Activated naive CD4-positive, alpha-beta T cell (primary cell): ENCODE results near the gene NRF1.

Experiments used
- DNase-seq, 4 experiments: peaks; one replicate each; lab custom pipeline; 2025; lab: John Stamatoyannopoulos, UW

NRF1 gene

DNA sequence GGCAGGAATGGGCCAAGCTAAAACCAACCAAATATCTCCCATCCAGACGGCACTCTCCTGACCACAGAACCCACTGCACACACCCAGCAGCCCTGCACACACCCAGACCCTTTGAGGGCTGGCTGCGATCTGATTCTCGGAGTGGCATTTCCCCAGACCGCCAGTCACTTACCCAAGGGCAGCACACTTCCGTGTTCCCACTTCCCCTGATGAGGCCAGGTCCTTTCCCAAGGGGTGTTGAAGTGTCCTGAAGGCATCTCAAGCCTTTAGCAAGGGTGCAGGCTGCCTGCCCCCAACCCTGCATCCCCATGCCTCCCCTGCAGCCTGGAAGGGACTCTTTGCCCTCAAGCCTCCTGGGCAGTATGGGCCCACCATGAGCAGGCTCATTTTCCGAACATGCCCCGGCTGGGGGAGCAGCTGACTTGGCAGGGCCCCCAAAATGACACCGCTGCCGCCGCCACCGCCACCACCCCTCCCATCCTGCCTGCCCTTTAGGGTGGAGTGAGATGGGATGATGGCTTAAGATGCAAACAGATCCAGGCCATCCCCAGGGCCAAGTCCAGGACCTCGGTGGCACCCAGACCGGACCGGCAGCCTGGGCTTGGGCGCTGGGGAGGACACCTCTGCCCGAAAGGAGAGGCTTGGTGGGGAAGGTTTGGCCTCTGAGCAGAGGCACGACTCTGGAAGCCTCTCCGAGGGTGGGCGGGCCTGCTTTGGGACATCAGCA, 159.8 kb downstream of the NRF1 start:
- DNase-seq = no peak

DNA sequence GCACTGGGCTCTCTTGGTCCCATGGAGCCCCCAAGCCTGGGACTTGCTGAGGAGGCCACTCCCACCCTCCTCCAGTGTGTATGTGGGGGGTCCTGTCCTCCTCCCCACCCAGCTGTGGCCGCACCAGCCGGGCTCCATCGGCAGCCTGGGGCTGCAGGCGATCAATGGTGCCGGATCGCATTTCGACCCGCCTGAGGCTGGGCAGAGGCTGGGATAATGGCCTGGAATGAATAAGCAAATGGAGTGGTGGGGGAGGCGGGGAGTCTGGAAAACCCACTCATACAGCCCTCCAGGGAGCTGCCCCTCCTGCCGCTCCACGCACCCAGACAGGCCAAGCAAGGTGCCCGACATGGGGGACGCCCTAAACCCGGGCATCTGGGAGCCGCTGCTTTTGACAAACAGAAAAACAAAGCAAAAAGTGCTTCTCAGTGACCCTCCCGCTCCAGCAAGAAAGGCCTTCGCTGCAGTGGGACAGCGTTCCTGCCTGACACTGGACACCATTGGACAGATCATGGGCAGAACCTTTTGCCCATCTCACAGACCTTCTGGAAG, 160.5 kb downstream of the NRF1 start:
- no peak for DNase-seq

DNA sequence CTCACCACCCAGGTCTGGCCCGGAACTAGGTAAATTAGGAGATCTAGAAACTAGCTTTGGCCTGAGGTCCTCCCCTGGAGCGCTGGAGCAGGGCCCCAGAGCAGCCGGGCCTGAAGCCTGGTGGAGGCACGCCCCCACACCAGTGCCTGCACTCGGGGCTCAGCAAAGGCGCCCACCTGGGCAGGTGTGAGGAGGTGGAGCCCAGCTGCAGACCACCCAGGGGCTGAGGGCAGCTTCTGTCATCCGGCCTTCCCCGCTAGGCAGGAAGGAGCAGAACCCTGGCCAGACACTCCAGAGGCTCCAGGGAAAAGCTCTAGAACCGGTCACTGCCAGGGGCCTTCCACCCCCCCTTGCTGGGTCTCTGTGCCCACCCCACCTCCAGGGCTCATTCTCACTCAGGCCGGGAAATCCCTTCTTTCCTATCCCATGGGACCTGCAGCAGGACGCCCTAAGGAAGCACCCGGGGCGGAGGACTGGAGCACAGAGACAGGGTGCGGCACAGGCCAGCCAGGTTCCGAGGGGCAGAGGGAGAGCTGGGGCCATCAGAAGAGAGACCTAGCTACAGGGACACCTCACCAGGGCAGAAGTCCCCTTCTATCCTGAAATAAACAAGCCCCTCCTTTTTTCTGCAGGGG, 161.2 kb downstream of the NRF1 start:
- no peak for DNase-seq

DNA sequence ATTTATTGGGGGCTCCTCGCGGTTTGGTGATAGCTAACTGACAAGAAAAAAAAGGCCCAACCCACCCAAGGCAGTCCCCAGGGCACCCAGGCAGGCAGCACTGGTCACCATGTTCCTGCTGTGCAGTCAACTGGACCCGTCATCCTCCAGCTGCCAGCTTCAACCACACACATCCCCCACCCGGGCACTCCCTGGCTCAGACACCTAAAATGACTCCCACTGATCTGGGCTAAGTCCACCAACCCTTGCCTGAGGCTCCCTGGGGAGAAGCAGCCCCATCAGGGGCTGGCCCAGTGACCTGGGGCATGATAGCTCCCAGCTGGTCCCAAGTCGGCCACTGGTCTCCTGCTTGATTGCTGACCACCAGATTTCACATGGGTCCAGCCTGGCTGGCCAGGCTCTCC, 161.8 kb downstream of the NRF1 start:
- no peak for DNase-seq

DNA sequence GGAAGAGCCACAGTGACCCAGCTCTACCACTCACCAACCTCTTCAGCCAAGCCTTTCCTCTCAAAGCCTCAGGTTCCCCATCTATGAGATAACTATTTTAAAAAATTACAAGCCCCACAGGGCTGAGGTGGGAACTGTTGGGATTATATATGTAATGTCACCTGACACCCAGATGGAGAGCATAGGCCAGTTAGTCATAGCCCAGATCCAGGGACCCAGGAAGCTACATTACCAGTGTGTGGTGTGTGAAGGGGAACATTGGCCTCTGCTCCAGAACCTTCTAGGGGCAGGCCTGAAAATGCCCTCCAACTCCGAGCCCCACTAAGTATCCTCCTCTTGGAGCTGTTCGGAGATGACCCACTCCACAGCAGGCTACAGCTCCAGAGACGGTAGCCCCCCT, 162.4 kb downstream of the NRF1 start:
- no peak for DNase-seq

DNA sequence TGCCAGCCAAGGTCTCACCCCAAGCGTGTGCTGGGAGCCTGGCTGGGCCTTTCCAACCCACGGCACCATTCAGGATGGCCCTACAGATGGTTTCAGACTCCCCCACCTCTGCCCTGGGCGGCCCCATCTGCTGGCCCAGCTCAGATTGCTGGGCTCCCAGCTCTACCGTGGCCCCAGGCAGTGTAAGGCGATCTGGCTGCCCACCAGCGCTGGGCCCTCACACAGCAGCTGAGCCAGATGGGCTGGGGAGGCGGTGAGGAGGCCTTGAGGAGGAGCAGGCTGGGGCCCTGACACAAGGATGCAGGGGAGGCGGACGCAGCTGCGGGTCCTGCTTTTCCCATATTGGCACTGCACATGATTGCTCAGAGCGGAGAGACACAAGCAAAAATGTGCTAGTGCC, 162.8 kb downstream of the NRF1 start:
- DNase-seq = no peak

DNA sequence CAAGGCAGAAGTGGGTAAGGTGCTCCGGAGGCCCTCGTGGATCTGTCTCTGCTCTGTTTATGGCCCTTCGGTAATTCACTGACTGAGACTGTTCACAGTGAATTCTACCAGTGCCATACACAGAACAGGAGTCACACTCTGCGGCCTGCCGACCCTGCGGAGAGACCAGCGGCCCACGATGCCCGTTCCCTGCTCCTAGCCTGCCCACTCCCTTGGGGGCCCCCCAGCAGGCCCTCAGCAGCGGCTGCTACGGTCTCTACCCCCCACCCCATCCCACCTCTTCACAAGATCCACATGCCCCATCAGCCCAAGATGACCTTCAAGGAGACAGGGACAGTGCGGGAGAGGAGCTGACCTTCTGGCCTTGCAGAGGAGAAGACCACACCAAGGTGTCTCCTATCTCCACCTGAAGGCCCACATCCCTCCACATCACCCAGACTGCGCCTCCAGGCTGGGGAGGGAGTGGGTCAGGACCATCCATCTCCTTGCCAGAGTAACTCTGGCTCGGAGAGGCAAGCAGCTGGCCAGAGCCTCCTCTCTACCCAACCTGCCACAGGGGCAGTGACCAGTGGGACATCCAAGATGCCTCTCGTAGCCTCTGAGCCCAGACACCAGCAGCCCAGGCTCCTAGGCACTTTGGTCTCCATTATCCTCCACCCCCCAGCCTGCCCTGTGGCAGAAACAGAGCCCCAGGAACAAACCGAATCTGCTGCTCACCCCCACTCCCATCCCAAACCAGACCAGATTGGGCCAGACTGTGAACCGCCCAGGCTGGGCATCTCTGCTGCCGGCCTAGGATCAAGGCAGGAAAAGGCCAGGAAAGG, 163.6 kb downstream of the NRF1 start:
- DNase-seq = no peak

DNA sequence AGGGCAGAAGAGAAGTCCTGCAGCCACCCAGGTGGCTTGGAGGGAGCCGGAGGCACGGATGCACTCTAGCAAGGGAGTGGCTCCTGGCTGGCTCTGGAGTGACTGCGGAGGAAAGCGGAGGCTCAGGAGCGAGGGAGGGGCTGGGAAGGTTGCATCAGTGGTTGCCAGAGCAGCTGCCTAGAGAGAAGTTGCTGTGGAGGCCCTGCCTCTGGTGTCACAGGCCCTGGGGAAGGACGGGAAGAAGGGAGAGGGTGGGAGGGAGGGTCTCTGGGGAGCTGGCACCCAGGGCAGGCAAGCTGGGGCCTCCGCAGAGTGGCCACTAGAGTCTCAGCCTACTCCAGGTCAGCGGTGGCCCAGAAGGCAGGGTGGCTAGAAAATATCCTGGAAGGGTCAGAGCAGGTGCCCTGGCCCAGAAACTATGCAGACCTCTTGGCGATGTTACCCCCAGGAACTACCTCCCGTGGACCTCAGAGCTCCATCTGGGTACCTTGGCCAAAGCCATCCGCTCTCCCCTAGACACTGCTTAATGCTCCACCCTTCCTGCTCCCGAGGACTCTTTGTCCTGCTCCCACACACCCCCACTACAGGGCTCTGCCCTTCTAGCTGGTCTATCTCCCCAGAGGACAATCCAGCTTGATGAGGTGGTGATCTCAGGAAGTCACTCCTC, 164.3 kb downstream of the NRF1 start:
- no peak for DNase-seq

DNA sequence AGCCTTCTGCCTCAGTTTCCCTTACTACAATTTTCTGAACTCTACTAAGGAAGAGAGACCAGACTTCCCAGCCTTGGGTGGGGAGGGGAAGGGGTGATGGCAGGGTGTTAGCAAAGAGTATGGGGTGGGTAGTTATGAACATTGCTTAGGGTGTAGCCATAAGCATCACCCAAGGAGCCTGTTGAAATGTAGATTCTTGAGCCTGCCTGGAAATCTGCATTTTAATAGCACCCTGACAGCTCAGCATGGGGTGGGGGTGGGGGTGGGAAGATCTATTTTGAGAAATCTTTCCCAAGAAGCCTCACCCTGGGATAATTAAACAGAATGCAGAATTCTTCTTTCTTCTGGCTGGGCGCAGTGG, 164.8 kb downstream of the NRF1 start:
- DNase-seq = no peak

DNA sequence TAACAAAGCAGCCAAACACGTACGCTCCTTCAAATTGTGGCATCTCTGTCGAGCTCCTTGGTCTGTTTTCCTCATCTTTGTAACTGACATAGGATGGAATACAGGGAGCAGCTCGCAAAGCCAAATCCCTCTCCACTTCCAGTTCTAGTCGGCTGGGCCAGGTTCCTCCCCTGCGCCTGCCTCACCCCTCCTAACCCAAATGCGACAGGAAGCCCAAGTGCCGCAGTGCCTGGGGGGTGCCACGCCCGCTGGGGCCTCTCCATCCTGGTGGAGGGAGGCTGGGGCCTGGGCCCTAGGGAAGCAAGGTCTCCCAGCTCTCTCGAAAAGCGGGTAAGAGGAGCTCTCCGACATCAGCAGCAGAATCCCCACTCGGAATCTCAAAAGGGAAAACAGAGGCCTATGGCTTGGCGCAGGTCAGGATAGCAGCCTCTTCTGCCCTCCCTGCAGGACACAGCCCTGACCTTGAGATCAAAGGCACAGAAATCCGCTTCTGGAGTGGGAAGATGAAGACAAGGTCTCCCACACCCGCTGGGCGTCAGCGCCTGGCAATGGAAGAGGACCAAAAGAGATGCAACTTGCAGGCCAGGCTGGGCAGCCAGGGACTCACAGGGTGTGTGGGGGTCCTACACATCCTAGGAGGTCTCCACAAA, 165.8 kb downstream of the NRF1 start:
- DNase-seq = no peak

DNA sequence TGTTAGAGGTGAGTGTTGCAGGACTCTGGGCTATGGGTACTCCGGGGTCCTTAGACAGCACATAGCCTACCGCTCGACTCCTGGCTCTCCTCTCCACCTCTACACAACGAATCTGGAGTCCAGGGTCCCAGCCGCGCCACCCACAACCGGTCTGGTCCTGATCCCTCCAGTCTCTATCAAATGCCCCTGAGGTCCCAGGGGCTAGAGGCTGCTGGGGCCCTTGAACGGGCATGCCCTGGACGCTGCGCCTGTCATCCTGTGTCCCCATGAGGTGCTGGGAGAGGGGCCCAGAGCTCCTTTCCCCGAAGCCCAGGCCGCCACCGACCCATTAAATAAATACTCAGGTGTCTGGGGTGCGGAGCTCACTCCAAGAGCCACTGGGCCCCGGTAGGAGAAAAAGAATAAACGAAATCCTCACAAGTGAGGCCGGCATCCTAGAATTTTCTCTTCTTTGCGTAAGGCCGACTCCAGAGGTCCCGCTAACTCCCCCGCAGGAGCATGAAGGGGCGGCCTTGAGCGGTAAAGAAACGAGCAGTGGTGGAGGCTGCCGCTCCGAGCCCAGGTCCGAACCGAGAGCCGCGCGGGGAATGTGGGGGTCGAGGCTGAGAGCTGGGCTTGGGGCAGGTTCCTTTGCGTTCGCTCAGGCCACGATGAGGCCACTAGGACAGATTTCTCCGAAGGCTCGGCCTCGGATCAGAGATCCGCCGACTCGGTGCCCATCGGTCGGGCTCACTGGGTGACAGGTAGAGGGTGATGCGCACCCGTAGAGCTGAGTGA, 166.7 kb downstream of the NRF1 start:
- DNase-seq = no peak

DNA sequence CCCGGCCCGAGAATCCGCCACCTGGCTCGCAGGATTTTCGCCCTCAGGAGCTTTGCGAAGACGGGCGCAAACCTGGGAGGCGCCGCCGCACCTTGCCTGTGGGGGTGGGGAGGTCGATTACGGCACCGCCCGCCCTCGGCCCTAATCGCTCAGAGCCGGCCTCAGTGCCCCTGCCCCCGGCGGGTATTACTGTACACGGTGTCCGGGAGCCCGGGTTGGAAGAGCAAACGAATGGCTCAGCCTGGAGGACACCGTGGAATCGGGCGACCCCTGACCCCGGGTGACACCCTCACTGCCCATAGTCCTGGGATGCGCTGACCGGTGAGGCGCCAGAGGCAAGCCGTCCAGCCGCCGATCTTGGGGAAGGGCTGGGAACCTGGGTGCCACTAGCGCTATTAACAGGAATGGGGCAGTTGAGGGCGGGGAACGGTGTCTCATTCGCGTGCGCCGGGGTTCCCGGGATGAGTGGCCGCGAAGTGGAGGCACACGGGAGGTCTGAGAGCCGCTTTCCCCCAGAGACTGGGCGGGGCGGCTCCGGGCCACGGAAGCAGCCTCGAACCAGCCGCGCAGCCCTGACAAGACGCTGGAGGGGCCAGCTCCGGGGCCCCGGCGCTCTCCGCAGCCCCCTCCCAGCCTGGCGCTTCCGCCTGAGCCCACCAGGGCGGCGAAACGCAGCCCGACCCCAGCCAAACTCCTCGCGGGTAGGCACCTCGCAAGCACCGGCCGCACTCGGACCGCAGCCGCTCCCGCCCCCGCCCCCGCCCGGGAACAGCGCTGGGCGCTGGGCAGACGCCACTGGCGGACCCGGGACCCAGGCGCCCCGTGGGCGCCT, 167.5 kb downstream of the NRF1 start:
- DNase-seq = no peak

DNA sequence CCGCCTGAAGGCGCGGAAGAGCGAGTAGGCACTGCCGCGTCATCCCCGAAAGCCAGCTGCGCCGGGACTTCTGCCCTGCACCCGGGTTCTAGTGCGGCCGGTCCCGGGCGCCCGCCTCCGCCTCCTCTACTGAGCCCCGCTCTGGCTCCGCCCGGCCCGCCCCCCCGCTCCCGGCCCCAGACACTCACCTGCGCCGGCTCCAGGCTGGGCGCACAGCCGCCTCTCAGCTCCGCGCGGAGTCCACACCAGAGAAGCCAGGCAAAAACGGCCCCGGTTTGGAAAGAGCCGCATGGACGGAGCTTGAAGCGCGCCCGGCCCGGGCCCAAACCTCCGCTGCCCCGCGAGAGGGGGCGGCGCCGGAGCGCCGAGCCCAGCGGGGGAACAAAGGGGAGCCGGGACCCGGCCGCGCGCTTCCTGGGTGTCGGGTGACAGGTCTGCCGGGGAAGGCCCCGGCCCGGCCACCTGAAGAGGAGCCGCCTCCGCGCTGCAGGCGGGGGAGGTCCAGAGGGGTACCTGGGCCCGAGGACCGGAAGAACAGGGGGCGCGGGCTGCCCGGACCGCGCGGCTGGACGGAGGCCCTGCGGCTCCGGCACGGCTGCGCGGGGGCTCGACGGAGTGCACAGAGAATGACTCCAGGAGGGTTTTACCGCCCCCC, 168.2 kb downstream of the NRF1 start:
- no peak for DNase-seq

DNA sequence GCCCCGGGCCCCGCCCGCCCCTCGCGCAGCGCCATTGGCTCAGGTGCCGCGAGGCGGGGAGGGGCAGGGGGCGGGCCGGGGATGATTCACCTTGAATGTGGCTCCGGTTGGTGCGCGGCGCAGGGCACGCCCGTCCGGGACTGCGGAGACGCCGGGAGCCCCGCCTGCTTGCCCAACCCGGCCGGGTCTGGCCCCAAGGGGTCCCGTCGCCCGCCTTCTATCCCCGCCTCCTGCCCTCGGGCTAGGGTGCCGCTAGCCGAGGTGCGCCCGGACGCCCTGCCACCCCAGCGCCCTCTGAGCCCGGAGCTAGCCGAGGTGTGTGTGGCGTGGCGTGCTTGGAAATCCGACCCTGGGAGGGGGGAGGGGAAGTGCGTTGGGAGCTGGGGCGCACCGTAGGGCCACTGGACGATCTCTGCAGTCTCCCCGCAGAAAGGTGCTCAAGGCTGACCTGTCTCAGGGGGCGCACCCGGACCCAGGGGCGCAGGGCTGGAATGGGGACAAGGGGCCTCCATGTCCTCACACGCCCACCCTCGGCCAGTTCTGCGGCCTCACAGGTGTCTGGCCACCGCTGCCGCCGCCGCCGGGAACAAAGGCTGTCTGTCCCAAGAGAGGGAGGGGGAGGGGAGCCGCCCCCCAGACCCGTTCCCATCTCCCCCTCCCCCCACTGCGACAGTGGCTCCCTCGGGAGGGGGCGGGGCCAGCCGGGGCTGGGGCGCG, 168.9 kb downstream of the NRF1 start:
- peak; percentile 11 to 64 (median 27) for DNase-seq

DNA sequence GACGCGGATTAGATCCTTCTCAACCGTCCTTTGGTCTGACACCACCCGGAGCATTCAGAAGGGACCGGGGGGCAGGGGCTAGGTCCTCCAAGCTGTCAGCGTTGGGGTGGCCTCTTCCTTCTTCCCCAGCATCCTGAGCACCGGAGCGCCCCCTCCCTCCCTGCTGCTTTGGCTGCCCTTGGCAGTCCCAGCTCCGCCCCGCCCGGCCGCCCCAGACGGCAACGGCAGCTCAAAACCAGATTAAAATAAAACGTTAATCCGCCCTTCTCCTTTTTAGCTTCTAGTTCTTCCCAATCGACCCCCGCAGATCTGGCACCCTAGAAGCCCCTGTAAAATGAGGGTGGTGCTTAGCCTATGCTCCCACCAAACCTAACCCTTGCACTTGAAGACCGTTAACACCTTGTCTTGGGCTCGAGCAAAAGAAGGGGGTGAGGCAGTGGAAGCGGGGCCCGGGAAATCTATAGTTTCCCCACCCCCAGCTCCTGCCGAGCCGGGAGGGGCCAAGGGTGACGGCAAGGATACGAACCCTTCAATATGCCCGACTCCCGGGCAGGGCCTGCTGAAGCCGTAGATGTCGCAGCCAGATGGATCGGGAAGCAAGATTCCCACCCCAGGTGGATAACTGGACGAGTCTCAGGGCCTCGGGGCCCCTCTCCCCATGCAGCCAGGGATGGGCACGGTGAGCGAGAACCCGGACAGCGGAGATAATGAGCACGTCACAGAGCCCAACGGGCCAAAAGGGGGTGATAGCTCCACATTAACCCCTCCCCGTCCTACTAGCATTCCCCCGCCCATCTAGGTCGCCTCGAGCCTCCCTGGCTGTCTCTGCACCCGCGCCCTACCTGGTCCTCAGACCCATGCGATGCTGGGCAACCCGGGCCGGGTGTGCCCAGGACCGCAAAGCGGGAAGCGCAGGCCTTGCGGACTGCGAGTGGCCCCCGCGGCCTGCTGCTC, 169.7 kb downstream of the NRF1 start:
- DNase-seq = no peak

DNA sequence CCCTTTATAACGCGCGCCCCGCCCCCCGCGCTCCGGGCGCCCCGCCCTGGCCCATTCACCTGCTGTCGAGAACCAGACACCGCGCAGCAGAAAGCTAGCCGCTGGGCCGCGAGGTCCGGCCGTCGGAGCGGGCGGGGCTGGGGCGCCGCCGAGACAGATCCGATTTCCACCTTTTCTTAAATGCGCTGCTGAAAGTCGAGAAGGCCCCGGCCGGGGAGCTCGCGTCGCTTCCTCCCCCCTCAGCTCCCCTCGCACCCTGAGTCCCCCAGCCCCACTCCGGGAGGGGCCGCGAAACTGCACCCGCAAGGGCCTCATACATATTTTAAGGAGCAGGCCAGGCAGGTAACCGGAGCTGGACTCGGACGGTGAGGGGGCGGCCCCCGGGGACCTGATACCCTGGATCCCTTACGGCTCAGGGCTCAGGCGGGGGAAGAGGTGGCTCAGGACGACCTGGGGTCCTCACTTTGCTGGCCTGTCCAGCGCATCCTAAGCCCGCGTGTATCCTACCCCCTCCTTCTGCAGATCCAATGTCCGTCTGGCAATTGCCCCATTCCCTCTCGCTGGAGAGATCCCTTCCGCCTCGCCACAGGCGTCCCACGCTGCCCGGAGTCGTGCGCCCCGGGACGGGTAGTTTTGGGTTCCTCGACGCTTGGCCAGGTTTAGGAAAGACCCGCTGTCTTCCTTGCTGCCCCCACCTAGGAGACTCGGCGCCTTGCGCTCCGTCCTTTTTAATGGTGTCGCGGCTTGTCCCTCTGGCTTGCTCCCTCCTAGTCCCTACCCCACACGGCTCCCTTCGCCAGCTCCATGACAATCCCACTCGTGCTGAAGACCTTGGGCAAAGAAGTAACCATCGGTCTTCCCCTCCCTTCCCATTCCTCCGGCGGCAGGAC, 170.7 kb downstream of the NRF1 start:
- no peak for DNase-seq
